GM12878 (cell line): ENCODE results near the gene SORBS1. TPM values are rescaled to one million over a fixed set of nuclear protein-coding genes. Genes with fewer than 3 reads are reported as not detected.

Source experiments
- ATAC-seq: fragments of 200-7000 bp; cut with Tn5 transposase; 3 replicates; pipeline ENCODE4 v1.9.1; 2020; ENCODE audit warnings: mild to moderate bottlenecking, moderate library complexity
- BruUV-seq: library from RNA; stranded (reverse); fragments of 400-500 nt; replicated peaks from 2 replicates; lab custom pipeline; 2021; lab: Mats Ljungman, UMichigan
- CTCF ChIA-PET: fragments of 300-600 bp; sonication (Branson Sonifier 250); formaldehyde crosslinking; extraction: SDS; loops from one replicate; lab custom pipeline; 2021; ENCODE audit warnings: inconsistent platforms; lab: Yijun Ruan, JAX
- POLR2A ChIA-PET: fragments of 350-600 bp; formaldehyde crosslinking; extraction: SDS; loops from one replicate; lab custom pipeline; 2021; ENCODE audit warnings: inconsistent platforms; lab: Charles Lee
- RAD21 ChIA-PET: fragments of 300-600 bp; sonication (Branson Sonifier 250); formaldehyde crosslinking; loops from one replicate; lab custom pipeline; 2023; ENCODE audit warnings: antibody characterized with exemption; ENCODE audit not compliant: unreplicated experiment; lab: Charles Lee
- SMC1A ChIA-PET: fragments of 300-600 bp; sonication (Branson Sonifier 250); formaldehyde crosslinking; loops from one replicate; lab custom pipeline; 2023; ENCODE audit not compliant: unreplicated experiment, uncharacterized antibody; lab: Charles Lee
- DNase-seq: peaks from one replicate; pipeline ENCODE4 v3.0.0-alpha.2; 2011; ENCODE audit warnings: low read depth, low spot score
- FAIRE-seq: peaks from 3 replicates; lab custom pipeline; 2011; peaks lifted over from hg19 to GRCh38; lab: Jason Lieb, UNC
- H2AFZ ChIP-seq: 2 replicates; pipeline ENCODE4 v1.6.0; 2011; ENCODE audit warnings: low read depth, low read length, control low read depth; ENCODE audit not compliant: control insufficient read depth
- H3K27ac ChIP-seq: 2 replicates; pipeline ENCODE4 v1.5.1; 2011; ENCODE audit warnings: control low read depth; ENCODE audit not compliant: control insufficient read depth, insufficient read depth
- H3K27me3 ChIP-seq, 2 experiments: replicated peaks in 1 of 2; 2 replicates each; pipeline versions ENCODE4 v1.6.0 to v1.6.1; 2011; ENCODE audit warnings: low read length in 1 of 2; ENCODE audit not compliant: control insufficient read depth in 2 of 2, insufficient read depth in 2 of 2
- H3K36me3 ChIP-seq, 2 experiments: 2 replicates each; pipeline ENCODE4 v1.5.1; 2011; ENCODE audit warnings: low read length in 1 of 2; ENCODE audit not compliant: control insufficient read depth in 2 of 2, insufficient read depth in 2 of 2
- H3K4me1 ChIP-seq: 2 replicates; pipeline ENCODE4 v1.6.1; 2011; ENCODE audit warnings: mild to moderate bottlenecking, low read length, moderate library complexity, mixed read lengths; ENCODE audit not compliant: control insufficient read depth, insufficient read depth
- H3K4me2 ChIP-seq: 2 replicates; pipeline ENCODE4 v1.6.0; 2011; ENCODE audit warnings: control low read depth; ENCODE audit not compliant: control insufficient read depth, insufficient read depth
- H3K4me3 ChIP-seq: fragments of 200-600 bp; sonication (generic); 2 replicates; pipeline ENCODE4 v1.5.1; 2016
- H3K79me2 ChIP-seq: 2 replicates; pipeline ENCODE4 v1.6.0; 2011; ENCODE audit warnings: low read length; ENCODE audit not compliant: control insufficient read depth, insufficient read depth
- H3K9ac ChIP-seq: 2 replicates; pipeline ENCODE4 v1.8.0; 2011; ENCODE audit warnings: low read length, control low read depth, mixed read lengths; ENCODE audit not compliant: control insufficient read depth, insufficient read depth
- H3K9me3 ChIP-seq: replicated peaks from 3 replicates; pipeline ENCODE4 v1.5.1; 2011; ENCODE audit warnings: mild to moderate bottlenecking, low read length; ENCODE audit not compliant: control insufficient read depth, insufficient read depth
- H4K20me1 ChIP-seq: 2 replicates; pipeline ENCODE4 v1.6.0; 2011; ENCODE audit not compliant: control insufficient read depth, insufficient read depth
- JUND ChIP-seq: IDR thresholded peaks from 2 replicates; pipeline ENCODE4 v1.6.1; 2012; ENCODE audit warnings: low read depth, mild to moderate bottlenecking, low read length, improper control_type of control experiment, moderate library complexity
- KAT2A ChIP-seq: conservative IDR thresholded peaks from 2 replicates; pipeline ENCODE4 v1.6.1; 2011; ENCODE audit warnings: low read depth, low read length; ENCODE audit not compliant: control insufficient read depth
- MYB ChIP-seq: fragments of 150-350 bp; IDR thresholded peaks from 2 replicates; pipeline ENCODE4 v1.6.1; 2014; ENCODE audit warnings: mild to moderate bottlenecking, low read depth, low read length, borderline replicate concordance
- RFX5 ChIP-seq: IDR thresholded peaks from 2 replicates; pipeline ENCODE4 v1.6.1; 2011; ENCODE audit warnings: low read depth, low read length, improper control_type of control experiment
- RUNX3 ChIP-seq: IDR thresholded peaks from 2 replicates; pipeline ENCODE4 v1.6.1; 2012; ENCODE audit warnings: low read length, inconsistent platforms
- SMC3 ChIP-seq: IDR thresholded peaks from 2 replicates; pipeline ENCODE4 v1.6.1; 2011; ENCODE audit warnings: low read length, improper control_type of control experiment, borderline replicate concordance
- SRF ChIP-seq, 2 experiments: IDR thresholded peaks; 2 replicates each; pipeline ENCODE4 v1.6.1; 2011; ENCODE audit warnings: low read depth in 2 of 2, low read length in 2 of 2, mild to moderate bottlenecking in 1 of 2, moderate library complexity in 1 of 2
- USF2 ChIP-seq: IDR thresholded peaks from 2 replicates; pipeline ENCODE4 v1.6.1; 2011; ENCODE audit warnings: low read depth, low read length, improper control_type of control experiment, borderline replicate concordance
- ZNF207 ChIP-seq: fragments of 450-650 bp; IDR thresholded peaks from 2 replicates; pipeline ENCODE4 v1.6.1; 2014; ENCODE audit warnings: antibody characterized with exemption, mild to moderate bottlenecking, borderline replicate concordance
- WGBS: methylation state at CpG from one replicate; pipeline ENCODE4 v1.1.6; 2016; ENCODE audit warnings: low lambda C conversion rate; ENCODE audit not compliant: insufficient replicate concordance, insufficient coverage; ENCODE audit errors: missing lambda C conversion rate; 5-methylcytosine and 5-hydroxymethylcytosine counted together
- in situ Hi-C: fragments of 300-500 bp; cut with MboI; formaldehyde crosslinking; loops from 9 replicates; pipeline ENCODE4 v1.14.3; 2018; ENCODE audit warnings: mixed read lengths
- intact Hi-C: fragments of 100-400 bp; cut with micrococcal nuclease; formaldehyde crosslinking; loops from one replicate; pipeline ENCODE4 v1.14.2; 2022; ENCODE audit not compliant: unreplicated experiment
- polyA plus RNA-seq, 11 experiments: library from polyadenylated mRNA; depleted of rRNA in 4 of 11; unstranded in 6 of 11; stranded (reverse) in 5 of 11; fragments of >200 nt; fragmentation: Nextera tagmentation in 4 of 11; fragmentation: Illumina TruSeq in 1 of 11; extraction: Ambion mirVana in 4 of 11; extraction: Trizol in 1 of 11; gene quantifications; 1 replicate in 1 of 11; 2 replicates in 10 of 11; pipeline versions ENCODE4 v1.2.1 to v1.2.3, GENCODE V29; 2011 to 2016; ENCODE audit warnings: inconsistent platforms in 2 of 11, missing spikeins in 2 of 11, low read depth in 1 of 11
- total RNA-seq, 4 experiments: library from RNA; depleted of rRNA in 3 of 4; stranded (reverse); fragments of >200 nt in 3 of 4; fragmentation: Illumina TruSeq in 1 of 4; extraction: Trizol in 1 of 4; gene quantifications; 2 replicates each; pipeline versions ENCODE4 v1.2.1 to v1.2.3, GENCODE V29; 2013 to 2021
- TF ChIP-seq, protein P1 (sequence below): IDR thresholded peaks from 2 replicates; pipeline ENCODE4 v1.6.1; 2012; ENCODE audit warnings: low read depth, low read length, improper control_type of control experiment

Gene SORBS1
- total and polyA plus RNA-seq, 10 of the 15 experiments (the other 5 are each of a cell fraction or from before 2014, with no cell fraction given) = 0.13 to 0.75 (median 0.39) TPM

DNA sequence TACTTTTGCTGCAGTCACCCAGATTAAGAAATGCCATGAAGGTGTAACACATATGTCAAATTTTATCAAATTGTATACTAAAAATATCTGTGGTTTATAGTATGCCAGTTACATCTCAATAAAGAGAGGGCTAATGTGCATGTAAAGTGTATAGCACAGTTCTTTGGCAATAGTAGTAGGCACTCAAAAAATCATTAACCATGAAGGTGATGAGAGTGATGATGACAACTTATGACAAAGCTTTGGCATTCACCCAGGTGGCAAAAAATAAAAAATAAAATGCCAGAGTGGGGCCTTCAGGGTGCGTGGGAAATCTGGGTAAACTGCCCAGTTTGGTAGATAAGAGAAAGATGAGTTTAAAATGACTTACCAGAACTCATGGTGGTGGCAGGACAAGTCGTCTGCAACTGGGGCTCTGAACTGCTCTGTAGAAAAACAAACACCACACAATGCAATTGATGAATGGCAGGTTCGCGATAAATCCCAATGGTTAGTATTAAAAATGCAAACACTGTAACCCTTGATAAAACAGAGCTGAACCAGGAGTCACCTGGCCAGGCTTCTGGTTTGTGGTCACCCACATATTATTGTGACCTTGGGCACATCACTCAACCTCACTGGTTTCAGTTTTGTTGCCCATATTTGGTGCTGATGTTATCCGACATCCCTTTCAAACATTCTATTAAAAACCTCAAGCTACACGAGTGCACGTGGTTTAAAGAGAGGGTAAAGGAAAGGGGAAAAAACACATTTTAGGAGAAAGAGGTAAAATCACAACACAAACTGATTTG is 120.2 kb downstream of the SORBS1 start (continued):
- TF ChIP-seq USF2 (no peak; the same call in 1 of the 2 replicates), KAT2A (no peak), JUND (no peak), RFX5 (no peak), SRF (IDR thresholded peaks at IDR 0.05; ENCODE audit: low read depth in 2 of 2, low read length in 2 of 2) (peak; percentile 86 to 95), RUNX3 (peak; percentile 90)
- TF ChIP-seq, protein P1, sequence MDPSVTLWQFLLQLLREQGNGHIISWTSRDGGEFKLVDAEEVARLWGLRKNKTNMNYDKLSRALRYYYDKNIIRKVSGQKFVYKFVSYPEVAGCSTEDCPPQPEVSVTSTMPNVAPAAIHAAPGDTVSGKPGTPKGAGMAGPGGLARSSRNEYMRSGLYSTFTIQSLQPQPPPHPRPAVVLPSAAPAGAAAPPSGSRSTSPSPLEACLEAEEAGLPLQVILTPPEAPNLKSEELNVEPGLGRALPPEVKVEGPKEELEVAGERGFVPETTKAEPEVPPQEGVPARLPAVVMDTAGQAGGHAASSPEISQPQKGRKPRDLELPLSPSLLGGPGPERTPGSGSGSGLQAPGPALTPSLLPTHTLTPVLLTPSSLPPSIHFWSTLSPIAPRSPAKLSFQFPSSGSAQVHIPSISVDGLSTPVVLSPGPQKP = peak; percentile 77
- TF ChIP-seq, all 136 proteins: peak for 10

DNA sequence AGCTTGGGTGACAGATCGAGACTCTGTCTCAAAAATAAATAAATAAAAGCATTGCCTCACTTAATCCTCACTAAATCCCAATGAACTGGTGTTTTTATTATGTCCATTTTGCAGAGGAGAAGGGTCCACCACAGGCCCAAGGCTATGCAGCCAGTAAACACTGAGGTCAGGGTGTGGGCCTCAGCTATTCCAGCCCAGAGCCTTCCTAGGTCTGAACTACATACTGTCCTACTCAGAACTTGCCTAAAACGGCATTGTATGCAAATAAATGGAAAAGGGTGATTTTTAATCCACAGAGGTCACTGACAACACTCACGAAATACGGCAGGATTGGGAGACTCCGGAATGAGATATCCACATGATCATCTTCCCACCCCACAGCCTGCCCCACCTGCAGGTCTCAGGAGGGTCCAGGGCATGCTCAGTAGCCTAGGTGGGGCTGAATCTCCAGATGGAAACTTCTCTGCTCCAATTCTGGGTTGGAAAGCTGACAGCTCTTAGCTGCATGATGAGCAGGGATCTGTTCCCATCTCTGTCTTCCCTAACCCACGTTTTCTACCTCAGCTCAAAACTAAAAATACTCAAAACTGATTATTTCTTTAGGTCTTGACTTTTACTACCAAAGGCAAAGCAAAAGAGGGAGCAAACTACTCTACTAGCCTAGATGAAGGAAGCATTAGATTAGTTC is 121.0 kb downstream of the SORBS1 start:
- no peak for DNase-seq
- Histone ChIP-seq H3K79me2 (no peaks in the 10 kb centered on the region), H4K20me1 (no peaks in the 10 kb centered on the region), H2AFZ (no peak overlapping the region), H3K4me1 (peaks cover 9% of the 10 kb centered on the region), H3K36me3 (no peaks in the 10 kb centered on the region), H3K9ac (no peak overlapping the region), H3K4me2 (no peak overlapping the region), H3K27ac (no peak overlapping the region), H3K27me3 (peaks cover 0 to 3% of the 10 kb centered on the region in 2 experiments; a peak in 2 of 4 replicates), H3K4me3 (no peak overlapping the region), H3K9me3 (no peaks in the 10 kb centered on the region)
- in situ Hi-C loops = no loop called here
- ChIA-PET POLR2A (no interaction called here), CTCF (interaction anchor here (0.6 to 11.7 kb wide), 4 partner anchors 8 to 306 kb away, joined by 3 to 204 read pairs (median 76); no protein-coding TSS in a partner anchor), RAD21 (no interaction called here), SMC1A (interaction anchor here (0.7 to 11.5 kb wide), 4 partner anchors 9 to 164 kb away, joined by 3 to 122 read pairs (median 36); no protein-coding TSS in a partner anchor)
- FAIRE-seq = no peak
- intact Hi-C loops = no loop called here
- BruUV-seq = no TSS peak
- TF ChIP-seq ZNF207 (no peak), JUND (no peak), SMC3 (no peak), MYB (no peak)
- no peak for ATAC-seq
- WGBS = 58% methylated on average over 6 of the region's 6 CpGs
